UCSD-AML1 (cell line): ENCODE data around the gene TTC21B.
"Not testable (repeated sequence)": the region's sequence is repeated elsewhere in the genome, so short reads cannot be mapped to it uniquely, and the experiment has no call there.

Experiments used
- DNase-seq: peaks from one replicate; lab custom pipeline; 2025; ENCODE audit not compliant: unreplicated experiment; lab: John Stamatoyannopoulos, UW

The TTC21B gene

GRCh38 chr2:165953655-165954606 is at the start of gene TTC21B:
TTC21B (minus strand) TSS chr2:165953776; CDS start chr2:165953705, 71 bp downstream.
- DNase-seq = peak; percentile 95

- DNase-seq = no peak
These were observed 46.8 kb upstream of the TTC21B start for GRCh38 chr2:166000401-166000800.

- no peak for DNase-seq
These were observed 37.3 kb upstream of the TTC21B start for GRCh38 chr2:165990846-165991245.

GRCh38 chr2:165989851-165990250 is 36.3 kb upstream of the TTC21B start:
- no peak for DNase-seq

GRCh38 chr2:165985120-165985519 is 31.5 kb upstream of the TTC21B start:
- no peak for DNase-seq

GRCh38 chr2:165972161-165972560 is 18.6 kb upstream of the TTC21B start:
- DNase-seq = not testable (repeated sequence)

GRCh38 chr2:165970663-165971062 is 17.1 kb upstream of the TTC21B start:
- no peak for DNase-seq

- DNase-seq = no peak
These were observed 15.7 kb upstream of the TTC21B start for GRCh38 chr2:165969227-165969626.

- no peak for DNase-seq
These were observed 14.2 kb upstream of the TTC21B start for GRCh38 chr2:165967746-165968145.

- no peak for DNase-seq
These were observed 8.2 kb upstream of the TTC21B start for GRCh38 chr2:165961818-165962217.

- no peak for DNase-seq
These were observed 5.8 kb upstream of the TTC21B start for GRCh38 chr2:165959371-165959770.

- no peak for DNase-seq
These were observed 4.9 kb upstream of the TTC21B start for GRCh38 chr2:165958313-165958960.

GRCh38 chr2:165957030-165957675 is 3.6 kb upstream of the TTC21B start:
- no peak for DNase-seq

GRCh38 chr2:165953306-165953654 is 296 bp downstream of the TTC21B start:
- DNase-seq = no peak

- DNase-seq = no peak
These were observed 800 bp downstream of the TTC21B start for GRCh38 chr2:165952741-165953211.

- no peak for DNase-seq
These were observed 1.5 kb downstream of the TTC21B start for GRCh38 chr2:165952085-165952484.

- DNase-seq = no peak
These were observed 3.1 kb downstream of the TTC21B start for GRCh38 chr2:165950438-165950837.

GRCh38 chr2:165941827-165942226 is 11.7 kb downstream of the TTC21B start:
- DNase-seq = no peak

GRCh38 chr2:165938237-165938636 is 15.3 kb downstream of the TTC21B start:
- DNase-seq = no peak

- no peak for DNase-seq
These were observed 20.2 kb downstream of the TTC21B start for GRCh38 chr2:165933211-165933910.

GRCh38 chr2:165927774-165928173 is 25.8 kb downstream of the TTC21B start:
- DNase-seq = no peak
